GM18507 (cell line): Measurements from ENCODE around the gene GIGYF2.
"Not testable (repeated sequence)": the region's sequence is repeated elsewhere in the genome, so short reads cannot be mapped to it uniquely, and the experiment has no call there.

Experiments used
- DNase-seq: peaks from one replicate; pipeline ENCODE4 v3.0.0; 2011; ENCODE audit warnings: low read depth; ENCODE audit not compliant: insufficient read length; ENCODE audit errors: extremely low spot score
- FAIRE-seq: peaks from 2 replicates; lab custom pipeline; 2011; peaks lifted over from hg19 to GRCh38; lab: Jason Lieb, UNC

GIGYF2 gene

DNA sequence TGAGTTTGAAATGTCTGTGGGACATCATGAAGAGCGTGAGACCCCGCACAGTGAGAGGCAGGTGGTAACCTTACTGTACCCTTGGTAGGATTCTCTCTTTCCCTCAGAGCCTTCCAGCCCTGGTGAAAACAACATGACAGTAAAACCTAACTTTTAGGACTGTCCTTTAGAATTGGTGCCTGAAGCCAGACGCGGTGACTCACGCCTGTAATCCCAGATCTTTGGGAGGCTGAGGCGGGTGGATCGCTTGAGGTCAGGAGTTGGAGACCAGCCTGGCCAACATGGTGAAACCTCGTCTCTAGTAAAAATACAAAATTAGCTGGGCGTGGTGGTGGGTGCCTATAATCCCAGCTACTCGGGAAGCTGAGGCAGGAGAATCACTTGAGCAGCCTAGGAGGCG lies 154.9 kb downstream of the GIGYF2 start:
- FAIRE-seq, DNase-seq: not testable (repeated sequence)

DNA sequence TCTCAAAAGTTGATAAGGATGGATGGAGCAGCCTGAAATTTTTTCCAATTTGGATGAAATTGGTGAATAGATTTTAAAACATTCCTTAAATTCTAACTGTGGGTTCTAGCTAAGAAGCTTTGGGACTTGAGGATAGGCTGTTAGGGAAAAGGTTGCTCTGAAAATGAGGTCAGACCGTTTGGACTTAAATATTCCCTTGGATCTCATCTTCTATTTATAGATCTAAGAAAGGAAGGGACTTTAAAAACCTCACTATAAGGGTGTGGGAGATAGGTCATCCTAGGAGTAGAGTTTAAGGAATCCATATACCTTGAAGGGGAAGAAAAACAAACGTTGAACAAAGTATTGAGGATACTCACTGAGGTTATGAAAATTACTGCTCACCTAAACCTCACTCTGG lies 155.5 kb downstream of the GIGYF2 start:
- FAIRE-seq (no peak), DNase-seq (no peak)

GRCh38 chr2:232854082-232854481 lies 157.0 kb downstream of the GIGYF2 start:
- DNase-seq, result no peak
- FAIRE-seq, result no peak

DNA sequence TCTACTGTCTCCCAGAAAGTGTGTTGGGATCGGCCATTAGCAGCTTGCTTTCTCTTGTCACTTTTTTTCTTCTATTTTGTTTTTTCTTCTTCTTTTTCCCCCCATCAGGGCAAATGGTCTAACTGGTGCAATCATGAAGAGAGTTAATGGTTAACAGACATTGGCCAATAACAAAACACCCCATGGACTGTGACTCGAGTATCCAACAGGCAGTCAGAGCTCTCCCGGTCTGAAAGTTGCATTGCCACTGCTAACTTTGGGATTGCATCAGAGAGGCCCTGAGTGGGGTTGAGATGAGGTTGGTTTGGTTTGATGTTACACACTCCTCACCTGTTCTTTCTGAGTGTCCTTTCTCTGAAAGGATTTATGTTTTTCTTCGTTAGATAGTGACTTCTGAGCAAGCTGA lies 160.0 kb downstream of the GIGYF2 start:
- FAIRE-seq (no peak), DNase-seq (no peak)

- DNase-seq (no peak), FAIRE-seq (no peak)
Observed at GRCh38 chr2:232859385-232859916, 162.3 kb downstream of the GIGYF2 start.

DNA sequence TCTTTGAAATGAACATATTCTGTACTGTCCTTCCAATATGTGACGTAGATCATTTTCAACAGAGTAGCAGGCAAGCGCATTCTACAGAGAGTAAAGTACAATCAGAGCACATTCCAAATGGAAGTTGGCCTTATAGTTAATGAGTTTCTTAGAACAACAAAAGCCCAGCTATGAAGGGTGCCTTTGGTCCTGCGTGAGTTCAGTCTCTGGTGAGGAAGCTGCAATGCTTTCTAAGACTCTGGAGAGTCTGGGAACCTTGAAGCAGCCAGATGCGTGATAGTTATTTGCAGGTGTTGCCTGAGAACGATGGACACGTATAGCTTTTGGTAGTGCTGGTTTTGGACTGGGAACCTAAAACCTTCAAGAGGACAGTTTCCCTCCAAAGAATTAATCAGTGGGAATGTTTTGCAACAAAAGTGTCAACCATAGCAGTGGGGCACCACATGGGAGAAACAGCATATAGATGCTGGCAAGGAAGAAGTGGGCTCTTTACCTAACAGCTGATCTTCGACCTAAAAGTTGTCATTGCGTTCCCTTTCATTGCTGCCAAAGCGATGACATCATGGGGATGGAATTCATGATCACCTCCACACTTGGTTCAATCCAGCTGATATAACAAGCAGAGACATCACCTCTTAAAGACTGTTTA lies 163.6 kb downstream of the GIGYF2 start:
- no peak for FAIRE-seq

DNA sequence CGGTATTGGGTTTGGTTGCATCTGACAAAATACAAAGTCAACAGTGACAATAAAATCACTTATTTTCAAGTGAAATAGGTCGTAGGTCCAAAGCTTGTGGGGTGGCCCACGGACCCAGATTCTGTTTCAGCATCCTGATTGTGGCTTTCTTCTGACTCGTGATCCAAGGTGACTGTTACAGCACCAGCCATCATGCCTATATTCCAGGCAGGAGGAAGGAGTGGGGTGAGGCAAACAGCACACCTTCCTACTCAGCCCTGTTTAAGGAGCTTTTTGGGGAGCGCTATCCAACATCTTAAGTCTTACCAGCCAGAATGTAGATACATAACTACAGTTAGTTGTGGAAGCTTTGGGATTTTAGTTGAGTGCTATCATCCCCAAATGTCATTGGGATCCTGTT lies 164.2 kb downstream of the GIGYF2 start:
- no peak for DNase-seq
- no peak for FAIRE-seq

More for the DNA sequence above, 163.6 kb downstream of the GIGYF2 start:
- DNase-seq, result no peak

GRCh38 chr2:232863996-232864395 lies 166.9 kb downstream of the GIGYF2 start:
- no peak for DNase-seq
- FAIRE-seq, result no peak

DNA sequence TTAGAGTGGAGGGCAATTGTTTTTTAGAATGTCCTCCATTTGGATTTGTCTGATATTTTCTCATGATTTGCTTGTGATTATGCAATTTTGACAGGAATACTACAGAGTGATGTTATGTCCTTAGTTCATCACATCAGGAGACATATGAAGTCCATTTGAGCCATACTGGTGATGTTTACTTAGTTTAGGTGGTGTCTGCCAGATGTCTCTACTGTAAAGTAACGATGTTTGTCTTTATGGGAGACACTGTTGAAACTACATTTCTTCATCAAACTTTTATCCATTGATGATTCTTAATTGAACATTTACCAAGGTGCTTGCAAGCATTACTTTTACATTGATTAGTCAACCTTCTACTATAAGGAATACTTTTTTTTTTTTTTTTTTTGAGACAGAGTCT lies 168.0 kb downstream of the GIGYF2 start:
- FAIRE-seq, result no peak

GRCh38 chr2:232866104-232866503 lies 169.0 kb downstream of the GIGYF2 start:
- DNase-seq (no peak), FAIRE-seq (no peak)

More for the DNA sequence above, 168.0 kb downstream of the GIGYF2 start:
- DNase-seq, result no peak

GRCh38 chr2:232869138-232870017 lies 172.2 kb downstream of the GIGYF2 start:
- DNase-seq (no peak), FAIRE-seq (no peak)

DNA sequence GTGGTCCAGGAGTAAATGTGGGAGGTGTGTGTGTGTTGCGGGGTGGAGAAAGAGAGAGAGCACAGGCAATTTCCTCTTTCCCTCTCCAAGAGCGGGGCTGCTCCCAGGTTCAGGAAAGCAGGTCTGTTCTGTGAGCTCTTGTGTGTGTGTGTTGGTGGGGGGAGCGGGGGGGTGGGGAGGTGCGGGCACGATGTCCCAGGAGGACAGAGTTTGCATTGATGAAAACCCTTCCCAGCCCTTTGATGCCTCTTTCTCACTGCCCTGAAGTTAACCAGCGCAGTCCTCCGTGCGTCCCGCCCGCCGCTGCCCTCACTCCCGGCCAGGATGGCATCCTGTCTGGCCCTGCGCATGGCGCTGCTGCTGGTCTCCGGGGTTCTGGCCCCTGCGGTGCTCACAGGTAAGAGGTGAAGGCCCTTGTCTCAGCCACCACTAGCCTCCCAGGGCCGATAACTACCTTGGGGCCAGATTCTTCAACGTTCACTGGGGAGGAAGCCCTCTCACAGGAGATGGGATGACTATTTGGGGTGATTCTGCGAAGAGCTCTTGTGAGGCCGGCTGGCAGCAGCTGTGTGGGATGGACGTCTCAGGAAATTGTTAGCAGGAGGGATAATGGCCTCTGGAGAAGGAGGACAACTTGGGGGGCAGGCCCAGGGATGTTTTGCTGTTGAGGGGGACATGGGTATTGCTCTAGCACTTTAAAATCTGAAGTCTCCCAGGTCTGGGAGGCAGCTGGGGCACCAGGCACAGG lies 173.1 kb downstream of the GIGYF2 start, which contains the start of gene SNORC:
TSS of gene SNORC (plus strand) at position 247 of the 748 bp plus-strand sequence. CDS start at position 325, 78 bp downstream.
- FAIRE-seq (no peak), DNase-seq (no peak)

DNA sequence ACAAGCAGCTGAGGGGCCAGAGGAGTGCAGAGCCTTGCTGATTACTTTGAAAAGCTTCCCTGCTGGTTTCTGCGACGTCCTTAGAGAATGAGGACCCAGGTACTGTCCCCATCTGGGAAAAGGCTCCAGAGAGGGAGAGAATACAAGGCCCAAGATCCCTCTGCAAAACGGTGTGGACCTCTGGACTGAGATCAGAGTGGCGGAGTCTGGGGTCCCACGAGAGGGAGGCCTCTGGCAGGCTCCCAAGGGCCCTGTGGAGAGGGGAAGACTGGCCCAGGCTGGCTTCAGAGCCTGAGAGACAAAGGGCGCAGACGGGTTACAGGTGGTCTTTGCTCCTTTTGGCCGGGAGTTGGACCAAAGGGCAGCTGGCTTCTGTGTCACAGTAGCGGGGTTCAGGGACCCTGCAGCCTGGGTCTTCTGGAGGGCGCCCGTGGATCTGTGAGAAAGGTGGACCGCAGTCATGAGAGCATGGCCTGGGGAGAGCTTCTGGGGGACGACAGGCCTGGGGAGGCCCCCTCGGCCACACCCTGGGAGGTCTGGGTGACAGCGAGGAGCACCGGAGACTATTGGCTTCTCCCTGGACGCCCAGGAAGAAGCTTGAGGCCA lies 173.7 kb downstream of the GIGYF2 start:
- FAIRE-seq (no peak), DNase-seq (no peak)

DNA sequence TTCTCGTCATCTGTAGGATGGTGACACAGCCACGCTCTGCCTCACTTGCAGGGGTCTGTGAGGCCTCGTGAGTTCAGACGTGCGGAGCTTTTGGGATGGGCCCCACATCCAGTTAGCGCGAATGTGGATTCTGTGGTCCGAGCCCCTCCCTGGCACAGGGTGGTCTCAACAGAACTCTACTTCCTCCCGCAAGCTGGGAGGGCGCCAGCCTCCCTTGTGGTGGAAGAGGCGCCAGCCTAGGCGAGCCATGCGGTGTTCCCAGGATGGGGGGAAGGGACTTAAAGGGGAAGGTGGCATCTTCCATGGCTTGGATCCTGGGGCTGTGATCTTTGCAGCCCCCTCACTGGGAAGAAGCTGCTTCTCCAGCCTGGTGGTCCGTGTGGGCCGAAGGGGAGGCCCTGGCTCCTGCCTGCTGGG lies 174.3 kb downstream of the GIGYF2 start:
- FAIRE-seq, result no peak
- DNase-seq, result no peak

- FAIRE-seq (no peak), DNase-seq (no peak)
Observed at GRCh38 chr2:232871835-232872736, 175.0 kb downstream of the GIGYF2 start.

- FAIRE-seq, result no peak
- DNase-seq, result no peak
Observed at GRCh38 chr2:232872826-232873225, 175.7 kb downstream of the GIGYF2 start.

DNA sequence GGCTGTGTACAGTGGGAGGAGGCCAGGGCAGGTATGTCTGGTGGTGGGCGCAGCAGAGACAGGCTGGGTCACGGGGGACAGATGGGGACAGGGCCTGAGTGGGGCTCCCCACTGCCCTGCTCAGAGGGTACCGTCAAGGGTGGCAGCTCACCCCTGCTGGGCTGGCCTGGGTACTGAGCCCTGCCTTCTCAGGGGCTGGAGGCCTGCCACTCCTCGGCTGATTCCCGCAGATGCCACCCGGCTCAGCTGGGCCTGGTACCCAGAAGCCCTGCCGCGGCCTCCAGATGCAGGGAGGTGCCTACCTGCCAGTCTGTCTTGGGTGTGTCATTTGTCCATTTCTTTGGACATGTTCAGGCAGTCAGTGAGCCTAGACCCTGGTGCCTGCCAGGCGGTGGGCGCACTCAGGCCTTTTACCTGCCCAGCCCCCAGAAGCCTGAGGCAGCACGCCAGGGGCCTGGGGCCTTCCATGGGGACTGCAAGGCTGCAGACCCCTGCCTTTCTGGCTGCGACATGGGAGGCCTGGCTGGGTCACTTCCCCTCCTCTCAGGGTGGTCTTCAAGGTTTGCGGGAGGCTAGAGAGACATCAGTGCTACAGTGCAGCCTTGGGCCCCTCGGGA lies 176.3 kb downstream of the GIGYF2 start:
- DNase-seq, result no peak
- no peak for FAIRE-seq
